ENCODE data around the gene PTHLH. TPM values are rescaled to one million over a fixed set of nuclear protein-coding genes. Genes with fewer than 3 reads are reported as not detected.

The PTHLH gene
- total RNA-seq, 1 experiment from 2014 or later, result 0.35 TPM

- Histone ChIP-seq H3K4me1 (ENCODE audit: insufficient read depth, low read length) (peaks cover 1% of the 10 kb centered on the region; the same call in 1 of the 2 replicates), H3K27me3 (ENCODE audit: insufficient read depth, low read length) (no peaks in the 10 kb centered on the region), H4K20me1 (ENCODE audit: control insufficient read depth, insufficient read depth, insufficient read length) (no peaks in the 10 kb centered on the region), H2AFZ (ENCODE audit: low read length) (no peak overlapping the region), H3K23me2 (ENCODE audit: insufficient read length, low read depth, low read length, poor library complexity, severe bottlenecking) (no peaks in the 10 kb centered on the region), H3K14ac (ENCODE audit: insufficient read depth, low read length) (no peak overlapping the region), H2BK12ac (ENCODE audit: insufficient read length, low read depth, low read length) (no peak overlapping the region), H3K4me2 (ENCODE audit: insufficient read depth, insufficient read length, low read length) (no peak overlapping the region), H2BK15ac (ENCODE audit: low read depth, low read length) (no peak overlapping the region), H3K23ac (ENCODE audit: insufficient read length, low read depth, low read length) (no peak overlapping the region), H3K56ac (ENCODE audit: insufficient read length, low read depth, low read length) (no peak overlapping the region), H2BK20ac (ENCODE audit: low read depth, low read length, poor library complexity, severe bottlenecking) (no peak overlapping the region), H2BK5ac (ENCODE audit: insufficient read length, low read length) (no peak overlapping the region), H4K91ac (ENCODE audit: insufficient read length, low read depth, low read length) (no peak overlapping the region), H3K9ac (ENCODE audit: extremely low read depth, insufficient read length, low read length) (no peak overlapping the region), H3K27ac (ENCODE audit: insufficient read length, low read depth, low read length) (no peak overlapping the region), H4K5ac (ENCODE audit: insufficient read length, low read depth, low read length) (no peak overlapping the region), H3K4ac (ENCODE audit: low read depth, low read length) (no peak overlapping the region), H4K8ac (replicated peaks; ENCODE audit: insufficient read length, low read depth, low read length) (no peak overlapping the region), H3K79me1 (ENCODE audit: insufficient read depth, low read depth, low read length, poor library complexity, severe bottlenecking) (no peaks in the 10 kb centered on the region), H3K9me3 (ENCODE audit: control insufficient read depth, low read depth, low read length) (no peaks in the 10 kb centered on the region), H2AK5ac (ENCODE audit: insufficient read length, low read length) (no peak overlapping the region), H3K18ac (ENCODE audit: insufficient read length, low read depth, low read length) (no peak overlapping the region), H3T11ph (ENCODE audit: low read length) (no peak overlapping the region), H2BK120ac (ENCODE audit: low read depth, low read length, poor library complexity, severe bottlenecking) (no peak overlapping the region), H3K79me2 (ENCODE audit: insufficient read depth, low read length) (no peaks in the 10 kb centered on the region)
- Mint-ChIP-seq H3K9me3 (peaks cover 0 to under 1% of the 10 kb centered on the region in 2 experiments; a peak in 3 of 5 replicates), H3K27ac (no peak overlapping the region), H3K36me3 (ENCODE audit: insufficient read depth in 1 of 3, low read depth in 3 of 3) (peaks cover 0 to 15% (median 0%) of the 10 kb centered on the region in 3 experiments; a peak in 3 of 7 replicates), H3K27me3 (ENCODE audit: low read depth) (no peaks in the 10 kb centered on the region), H3K4me1 (peaks cover 0 to 10% of the 10 kb centered on the region in 2 experiments; a peak in 2 of 4 replicates), H3K4me3 (no peak overlapping the region)
- no CpG with 5 or more reads among the region's 3 CpGs for WGBS (ENCODE audit: extremely low coverage, insufficient read length, low lambda C conversion rate)
- no peak for DNase-seq
- TF ChIP-seq, protein P1, sequence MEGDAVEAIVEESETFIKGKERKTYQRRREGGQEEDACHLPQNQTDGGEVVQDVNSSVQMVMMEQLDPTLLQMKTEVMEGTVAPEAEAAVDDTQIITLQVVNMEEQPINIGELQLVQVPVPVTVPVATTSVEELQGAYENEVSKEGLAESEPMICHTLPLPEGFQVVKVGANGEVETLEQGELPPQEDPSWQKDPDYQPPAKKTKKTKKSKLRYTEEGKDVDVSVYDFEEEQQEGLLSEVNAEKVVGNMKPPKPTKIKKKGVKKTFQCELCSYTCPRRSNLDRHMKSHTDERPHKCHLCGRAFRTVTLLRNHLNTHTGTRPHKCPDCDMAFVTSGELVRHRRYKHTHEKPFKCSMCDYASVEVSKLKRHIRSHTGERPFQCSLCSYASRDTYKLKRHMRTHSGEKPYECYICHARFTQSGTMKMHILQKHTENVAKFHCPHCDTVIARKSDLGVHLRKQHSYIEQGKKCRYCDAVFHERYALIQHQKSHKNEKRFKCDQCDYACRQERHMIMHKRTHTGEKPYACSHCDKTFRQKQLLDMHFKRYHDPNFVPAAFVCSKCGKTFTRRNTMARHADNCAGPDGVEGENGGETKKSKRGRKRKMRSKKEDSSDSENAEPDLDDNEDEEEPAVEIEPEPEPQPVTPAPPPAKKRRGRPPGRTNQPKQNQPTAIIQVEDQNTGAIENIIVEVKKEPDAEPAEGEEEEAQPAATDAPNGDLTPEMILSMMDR (conservative IDR thresholded peaks at IDR 0.05), result no peak
Measured at GRCh38 chr12:27911397-27911796, 61.1 kb downstream of the PTHLH start.

Other genes starting within 250 kb of the PTHLH start
- gene KLHL42, start 192.5 kb downstream of the PTHLH start, total RNA-seq (2021), result 35.8 and 37.0 TPM in 2 replicates
- gene MANSC4, start 192.5 kb downstream of the PTHLH start, total RNA-seq (2021), result not detected in 2 replicates
- gene CCDC91, start 217.7 kb upstream of the PTHLH start, total RNA-seq (2021), result 19.6 and 22.7 TPM in 2 replicates

All from H9 (cell line).